GM13976 (cell line): ENCODE measurements around the gene CCDC171.

Source experiments
- DNase-seq: peaks from one replicate; pipeline ENCODE4 v3.0.0; 2012; ENCODE audit warnings: low spot score
- in situ Hi-C: fragments of 300-500 bp; cut with MboI; formaldehyde crosslinking; loops from one replicate; pipeline ENCODE4 v1.12.0; 2022; ENCODE audit warnings: low sequenced_read_pairs, mixed read lengths, inconsistent platforms; ENCODE audit not compliant: unreplicated experiment
- TF ChIP-seq, protein P1 (sequence below): IDR thresholded peaks from 2 replicates; pipeline ENCODE4 v1.5.1; 2012; ENCODE audit warnings: borderline replicate concordance, mild to moderate bottlenecking; ENCODE audit not compliant: insufficient read depth; ENCODE audit errors: extremely low read depth, missing control alignments, control extremely low read depth

CCDC171 gene

DNA sequence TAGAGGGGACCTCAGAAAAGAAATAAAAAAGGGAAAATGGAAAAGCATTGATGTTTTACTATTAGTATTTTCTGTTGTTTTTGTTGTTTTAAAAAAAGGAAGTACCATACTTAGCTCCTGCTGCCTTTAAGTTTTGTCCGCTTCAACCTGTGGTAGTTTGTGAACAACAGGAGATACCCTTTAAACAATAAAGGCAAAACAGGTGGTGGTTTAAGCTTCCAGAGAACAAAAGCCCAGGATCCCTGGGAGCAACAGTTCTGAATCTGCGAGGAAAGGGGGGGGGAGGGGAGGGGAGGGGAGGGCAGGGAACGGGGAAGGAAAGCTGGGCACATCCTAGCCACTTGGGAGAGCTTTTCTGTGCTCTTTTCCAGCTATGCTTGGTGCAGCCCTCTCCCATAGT is 40.0 kb upstream of the CCDC171 start:
- TF ChIP-seq, protein P1, sequence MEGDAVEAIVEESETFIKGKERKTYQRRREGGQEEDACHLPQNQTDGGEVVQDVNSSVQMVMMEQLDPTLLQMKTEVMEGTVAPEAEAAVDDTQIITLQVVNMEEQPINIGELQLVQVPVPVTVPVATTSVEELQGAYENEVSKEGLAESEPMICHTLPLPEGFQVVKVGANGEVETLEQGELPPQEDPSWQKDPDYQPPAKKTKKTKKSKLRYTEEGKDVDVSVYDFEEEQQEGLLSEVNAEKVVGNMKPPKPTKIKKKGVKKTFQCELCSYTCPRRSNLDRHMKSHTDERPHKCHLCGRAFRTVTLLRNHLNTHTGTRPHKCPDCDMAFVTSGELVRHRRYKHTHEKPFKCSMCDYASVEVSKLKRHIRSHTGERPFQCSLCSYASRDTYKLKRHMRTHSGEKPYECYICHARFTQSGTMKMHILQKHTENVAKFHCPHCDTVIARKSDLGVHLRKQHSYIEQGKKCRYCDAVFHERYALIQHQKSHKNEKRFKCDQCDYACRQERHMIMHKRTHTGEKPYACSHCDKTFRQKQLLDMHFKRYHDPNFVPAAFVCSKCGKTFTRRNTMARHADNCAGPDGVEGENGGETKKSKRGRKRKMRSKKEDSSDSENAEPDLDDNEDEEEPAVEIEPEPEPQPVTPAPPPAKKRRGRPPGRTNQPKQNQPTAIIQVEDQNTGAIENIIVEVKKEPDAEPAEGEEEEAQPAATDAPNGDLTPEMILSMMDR: no peak
- no peak for DNase-seq
- in situ Hi-C loops: no loop called here

DNA sequence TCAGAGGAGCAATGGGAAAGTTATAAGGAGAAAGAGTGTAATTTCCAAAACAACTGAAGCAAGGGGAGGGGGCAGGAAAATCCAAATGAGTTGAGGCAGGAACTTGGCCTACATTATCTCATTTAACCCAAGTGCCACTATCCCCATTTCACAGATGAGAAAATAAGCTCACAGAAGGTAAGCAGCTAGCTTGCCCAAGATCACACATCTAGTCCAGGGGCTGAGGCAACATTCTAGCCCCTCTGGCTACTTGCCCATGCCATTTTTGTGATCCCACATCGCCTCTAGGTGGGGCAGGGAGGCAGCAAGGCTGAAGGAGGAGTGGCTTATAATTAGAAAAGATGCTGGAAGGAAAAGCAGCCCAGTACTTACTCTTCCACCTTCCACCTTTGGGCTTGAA is 39.5 kb upstream of the CCDC171 start:
- DNase-seq: no peak
- in situ Hi-C loops: no loop called here
- TF ChIP-seq, protein P1: no peak

DNA sequence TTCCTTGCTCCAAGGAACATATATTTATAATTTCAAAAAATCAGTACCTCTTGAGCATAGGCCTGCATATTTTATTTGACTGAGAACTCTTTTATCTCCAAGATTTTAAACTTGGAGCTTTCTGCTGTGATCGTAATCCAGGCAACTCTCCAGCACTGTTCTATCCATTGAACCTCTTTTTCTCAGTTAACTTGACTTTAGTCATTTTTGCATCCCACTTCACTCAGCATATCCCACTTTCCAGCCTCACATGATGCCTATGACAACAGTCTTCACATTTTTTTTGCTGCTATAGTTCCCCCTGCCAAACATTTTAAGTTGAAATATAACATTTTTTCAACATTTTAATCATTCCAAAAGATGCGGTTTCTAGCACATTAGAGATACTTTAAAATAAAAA is 33.0 kb upstream of the CCDC171 start:
- in situ Hi-C loops: no loop called here
- TF ChIP-seq, protein P1: no peak
- DNase-seq: no peak

DNA sequence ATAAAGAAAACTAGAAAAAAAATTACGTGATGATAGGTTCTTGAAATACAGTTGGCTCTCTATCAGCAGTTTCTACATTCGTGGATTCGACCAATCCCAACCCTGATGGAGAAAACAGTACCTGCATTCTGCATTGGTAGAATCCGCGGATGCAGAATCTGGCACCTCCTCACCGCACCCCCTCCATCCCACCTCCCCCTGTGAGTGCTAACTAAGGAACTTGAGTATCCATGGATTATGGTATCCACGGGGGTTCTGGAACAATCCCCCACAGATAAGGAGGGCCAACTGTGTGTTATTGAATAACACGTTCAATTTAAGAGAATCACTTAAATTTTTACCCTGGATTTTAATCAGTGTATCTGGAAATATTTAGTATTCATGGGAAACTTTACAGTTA is 31.6 kb upstream of the CCDC171 start:
- TF ChIP-seq, protein P1: no peak
- DNase-seq: no peak
- in situ Hi-C loops: no loop called here

DNA sequence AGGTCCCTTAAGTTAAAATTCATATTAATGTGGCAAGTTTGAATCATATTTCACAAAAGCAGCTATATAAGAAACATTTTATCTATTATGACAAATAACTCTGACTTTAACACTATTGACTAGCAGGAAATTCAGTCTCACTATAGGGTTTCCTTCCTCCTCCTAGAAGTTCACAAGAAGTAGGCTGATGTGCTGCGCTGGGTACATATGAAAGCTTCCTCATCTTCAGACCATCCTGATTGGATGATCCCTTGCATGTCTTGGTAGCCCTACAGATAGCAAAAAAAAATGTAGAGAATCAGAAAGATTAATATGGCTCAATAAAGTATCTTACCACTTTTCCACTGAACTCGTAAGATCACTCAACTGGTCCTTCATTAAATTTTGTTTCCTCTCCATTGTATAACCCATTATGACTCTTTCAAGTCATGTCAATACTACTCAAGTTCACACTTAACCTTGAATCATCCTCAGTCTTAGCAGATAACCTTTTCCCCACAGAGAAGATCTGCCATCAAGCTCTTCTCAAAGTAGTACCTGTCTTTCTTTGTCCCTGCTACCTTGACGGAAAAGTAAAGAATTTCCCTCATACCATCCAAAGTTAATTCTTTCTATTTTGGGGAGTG is 30.6 kb upstream of the CCDC171 start:
- DNase-seq: no peak
- in situ Hi-C loops: no loop called here
- TF ChIP-seq, protein P1: no peak

DNA sequence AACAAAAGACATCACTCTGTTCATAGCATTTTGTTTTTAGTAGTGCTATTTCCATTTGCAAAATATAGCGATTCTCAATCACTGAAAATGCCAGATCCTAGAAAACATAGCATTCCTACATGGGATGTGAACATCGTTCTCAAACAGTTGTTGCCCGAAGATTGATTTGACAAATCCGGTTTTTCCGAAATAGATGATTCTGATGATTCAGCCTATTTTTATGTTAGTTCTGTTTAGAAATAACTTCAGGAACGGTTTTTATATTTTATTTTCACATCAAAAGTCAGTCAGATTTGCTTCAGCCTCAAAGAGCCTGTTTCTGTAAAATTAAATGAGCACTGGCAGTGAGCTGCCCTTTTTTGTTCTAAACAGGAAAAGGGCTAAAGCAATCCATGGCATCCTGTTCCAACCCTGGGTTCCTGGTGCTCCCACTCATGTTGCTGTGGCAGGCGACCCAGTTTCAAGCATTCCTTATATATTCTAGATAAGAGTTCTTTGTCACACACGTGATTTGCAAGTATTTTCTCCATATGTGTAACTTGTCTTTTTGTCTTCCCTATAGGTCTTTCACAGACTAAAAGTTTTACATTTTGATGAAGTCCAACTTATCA is 27.9 kb upstream of the CCDC171 start:
- TF ChIP-seq, protein P1: no peak
- in situ Hi-C loops: no loop called here
- DNase-seq: no peak
